NCI-H2107 treated with DMSO at 0.1 percent for 48 hours (cell line): ENCODE measurements around the gene RAB1A.

Experiments
- DNase-seq: peaks from one replicate; lab custom pipeline; 2025; ENCODE audit not compliant: unreplicated experiment; lab: John Stamatoyannopoulos, UW

Gene RAB1A

DNA sequence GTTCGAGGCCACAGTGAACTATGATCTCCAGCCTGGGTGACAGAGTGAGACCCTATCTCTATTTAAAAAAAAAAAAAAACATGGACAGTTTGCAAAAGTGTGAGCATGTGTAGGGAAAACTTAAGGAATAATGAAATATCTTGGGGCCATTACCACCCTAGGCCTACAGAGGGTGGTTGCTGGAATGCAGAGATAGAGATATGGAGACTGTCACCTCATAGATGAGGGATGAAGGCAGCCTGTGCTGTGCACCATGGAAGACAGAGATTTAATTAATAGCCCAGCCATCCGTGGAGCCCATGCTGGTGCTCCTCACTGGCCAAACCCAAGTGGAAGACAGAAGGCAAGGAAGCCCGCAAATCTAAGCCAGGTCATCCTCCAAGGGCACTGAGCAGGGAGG is 90.3 kb downstream of the RAB1A start:
- no peak for DNase-seq

DNA sequence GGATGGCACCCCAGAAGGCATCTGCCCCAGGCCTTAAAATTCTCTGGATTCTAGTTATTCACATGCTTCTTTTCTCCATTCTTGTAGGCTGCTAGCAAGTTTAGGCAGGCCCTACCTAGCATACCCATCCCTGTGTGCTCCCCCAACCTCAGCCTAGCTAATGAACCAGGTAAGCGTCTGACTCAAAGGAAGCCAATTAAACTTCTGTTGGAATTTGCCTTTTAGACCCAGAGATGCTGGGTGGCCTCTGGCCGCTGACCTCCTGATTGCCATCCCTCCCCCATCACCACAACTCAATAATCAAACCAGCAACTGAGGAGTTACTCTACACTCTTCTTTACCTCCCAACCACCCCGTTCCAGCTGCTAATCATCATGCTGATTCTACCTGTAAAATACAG is 92.7 kb downstream of the RAB1A start:
- no peak for DNase-seq
